Ramos (cell line): ENCODE results near the gene KCNAB1.
"Not testable (repeated sequence)": the region's sequence is repeated elsewhere in the genome, so short reads cannot be mapped to it uniquely, and the experiment has no call there.

ENCODE experiments used
- in situ Hi-C: fragments of 300-500 bp; cut with MboI; formaldehyde crosslinking; loops from one replicate; pipeline ENCODE4 v1.14.3; 2022; ENCODE audit warnings: low sequenced_read_pairs; ENCODE audit not compliant: unreplicated experiment

KCNAB1 gene

GRCh38 chr3:156252656-156253055 is 132.3 kb downstream of the KCNAB1 start:
- in situ Hi-C loops, result no loop called here

GRCh38 chr3:156253150-156253549 is 132.8 kb downstream of the KCNAB1 start:
- in situ Hi-C loops, result no loop called here

- in situ Hi-C loops, result no loop called here
These were observed 135.9 kb downstream of the KCNAB1 start for GRCh38 chr3:156256256-156256655.

DNA sequence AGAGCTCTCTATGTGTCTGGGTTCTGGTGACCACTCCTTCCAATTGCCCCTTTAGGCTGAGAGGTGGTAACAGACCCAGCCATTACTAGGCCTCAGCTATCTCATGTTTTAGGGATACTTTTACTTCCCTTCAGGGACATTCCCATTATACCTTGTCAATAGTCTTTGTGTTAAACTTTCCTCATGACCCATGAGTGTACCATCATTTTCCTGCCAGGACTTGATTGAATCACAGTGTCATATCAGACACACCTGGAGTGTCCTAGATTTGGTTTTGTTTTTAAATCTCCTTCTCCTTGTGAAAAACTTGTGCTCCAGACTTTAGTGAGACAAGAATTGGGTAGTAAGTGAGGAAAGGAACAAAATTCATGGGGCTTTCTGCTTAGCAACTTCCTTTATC is 136.6 kb downstream of the KCNAB1 start:
- in situ Hi-C loops, result no loop called here

DNA sequence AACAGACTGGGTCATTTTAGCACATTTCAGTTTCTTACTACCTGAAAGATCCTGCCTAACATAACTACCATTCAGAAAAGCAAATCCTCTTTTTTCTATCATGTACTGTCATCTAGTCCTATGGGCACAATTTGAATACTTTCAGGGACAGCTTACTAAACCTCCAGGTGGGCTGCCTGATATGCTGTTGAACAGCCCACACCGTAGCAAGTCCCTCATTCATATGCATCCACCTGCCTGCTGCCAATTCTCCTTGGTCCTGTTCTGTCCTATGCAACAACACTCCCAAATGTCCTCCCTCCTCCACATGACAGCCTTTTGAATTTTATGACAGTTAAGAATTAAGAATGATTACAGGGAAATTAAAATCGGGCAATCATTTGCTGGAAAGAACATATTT is 137.9 kb downstream of the KCNAB1 start:
- in situ Hi-C loops, result no loop called here

- in situ Hi-C loops, result no loop called here
These were observed 139.5 kb downstream of the KCNAB1 start for GRCh38 chr3:156259896-156260295.

DNA sequence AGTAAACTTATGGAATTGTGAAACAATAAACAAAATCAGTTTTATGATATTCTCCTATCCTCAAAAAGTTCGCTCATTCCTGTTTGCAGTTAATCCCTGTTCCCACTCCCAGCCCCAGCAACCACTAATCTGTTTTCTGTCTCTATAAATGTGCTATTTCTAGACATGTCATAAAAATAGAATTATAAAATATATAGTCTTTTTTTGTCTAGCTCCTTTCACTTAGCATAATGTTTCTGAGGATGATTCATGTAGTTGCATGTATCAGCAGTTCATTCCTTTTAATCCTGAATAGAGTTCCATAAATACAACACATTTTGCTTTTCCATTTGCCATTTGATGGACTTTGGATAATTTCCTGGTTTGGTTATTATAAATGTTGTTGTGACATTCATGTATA is 140.0 kb downstream of the KCNAB1 start:
- in situ Hi-C loops, result no loop called here

DNA sequence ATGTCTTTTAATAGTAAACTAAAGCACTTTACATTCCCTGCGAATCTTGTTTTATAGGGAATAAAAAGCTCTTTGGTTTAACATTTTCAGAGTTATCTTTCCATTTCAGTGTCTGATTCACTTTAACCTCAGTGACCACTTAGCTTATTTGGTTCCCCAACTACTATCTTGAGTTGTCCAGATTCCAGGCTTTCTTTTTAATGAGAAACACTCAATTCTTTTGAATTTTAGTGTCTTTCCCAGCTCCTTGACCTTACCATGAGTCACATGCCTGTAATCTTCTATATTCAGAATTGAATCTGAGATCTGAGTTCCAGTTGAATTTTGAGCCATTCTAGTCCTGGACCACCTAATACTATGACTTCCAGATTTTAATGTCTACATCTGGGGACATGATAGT is 144.4 kb downstream of the KCNAB1 start:
- in situ Hi-C loops, result no loop called here

- in situ Hi-C loops, result no loop called here
These were observed 151.1 kb downstream of the KCNAB1 start for GRCh38 chr3:156271508-156271907.

DNA sequence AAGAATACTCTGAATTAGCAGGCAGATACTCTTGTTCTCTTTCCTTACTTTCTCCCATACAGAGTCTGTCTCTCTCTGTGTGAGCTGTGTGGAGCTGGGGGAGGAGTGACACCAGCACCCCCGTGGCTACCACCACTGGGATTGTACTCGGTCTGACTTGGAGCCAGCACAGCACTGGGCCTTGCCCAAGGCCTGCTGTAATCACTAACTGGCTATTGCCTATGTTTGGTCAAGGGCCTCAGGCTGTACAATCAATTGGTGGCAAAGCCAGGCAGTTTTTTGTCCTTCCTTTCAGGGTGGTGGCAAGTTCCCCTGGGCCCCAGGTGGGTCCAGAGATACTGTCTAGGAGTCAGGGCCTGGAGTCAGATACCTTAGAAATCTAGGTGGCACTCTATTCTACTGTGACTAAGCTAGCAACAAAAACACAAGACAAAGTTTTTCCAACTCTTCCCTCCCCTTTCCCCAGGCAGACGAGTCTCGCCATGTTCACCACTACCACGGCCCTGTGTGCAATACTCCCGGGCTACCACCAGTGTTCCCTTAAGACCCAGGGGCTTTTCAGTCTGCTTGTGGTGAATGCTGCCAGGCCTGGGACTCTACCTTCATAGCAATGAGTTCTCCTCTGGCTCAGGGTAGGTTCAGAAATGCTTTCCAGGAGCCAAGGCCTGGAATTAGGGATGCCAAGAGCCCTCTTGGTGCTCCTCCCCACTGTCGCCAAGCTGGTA is 151.8 kb downstream of the KCNAB1 start:
- in situ Hi-C loops, result no loop called here

GRCh38 chr3:156273111-156273694 is 152.8 kb downstream of the KCNAB1 start:
- in situ Hi-C loops, result no loop called here

DNA sequence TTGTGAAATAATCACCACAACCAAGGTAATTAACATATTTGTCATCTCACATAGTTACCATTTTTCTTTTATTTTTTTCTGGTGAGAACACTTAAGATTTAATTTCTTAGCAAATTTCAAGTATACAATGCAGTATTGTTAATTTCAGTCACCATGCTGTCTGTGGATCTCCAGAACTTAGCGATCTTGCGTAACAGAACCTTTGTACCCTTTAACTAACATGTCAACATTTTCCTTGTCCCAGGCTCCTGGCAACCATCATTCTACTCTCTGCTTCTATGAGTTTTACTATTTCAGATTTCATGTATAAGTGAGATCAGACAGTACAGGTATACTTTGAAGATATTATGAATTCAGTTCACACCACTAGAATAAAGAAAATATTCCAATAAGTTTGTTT is 154.4 kb downstream of the KCNAB1 start:
- in situ Hi-C loops, result no loop called here

GRCh38 chr3:156284637-156285036 is 164.3 kb downstream of the KCNAB1 start:
- in situ Hi-C loops, result not testable (repeated sequence)

DNA sequence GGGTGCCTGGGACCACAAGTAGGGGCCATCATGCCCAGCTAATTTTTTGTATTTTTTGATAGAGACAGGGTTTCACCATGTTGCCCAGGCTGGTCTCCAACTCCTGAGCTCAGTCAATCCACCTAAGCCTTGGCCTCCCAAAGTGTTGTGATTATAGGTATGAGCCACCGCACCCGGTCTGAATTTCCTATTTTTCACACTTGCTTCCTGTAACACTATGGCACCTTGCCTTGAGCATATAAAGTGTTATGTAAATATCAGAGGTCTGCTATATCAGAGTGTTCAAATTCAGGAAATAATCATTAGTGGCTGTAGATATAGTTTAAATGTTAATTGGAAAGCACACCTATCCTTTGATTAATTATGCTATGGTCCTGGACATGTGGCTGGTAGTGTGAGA is 165.2 kb downstream of the KCNAB1 start:
- in situ Hi-C loops, result no loop called here

DNA sequence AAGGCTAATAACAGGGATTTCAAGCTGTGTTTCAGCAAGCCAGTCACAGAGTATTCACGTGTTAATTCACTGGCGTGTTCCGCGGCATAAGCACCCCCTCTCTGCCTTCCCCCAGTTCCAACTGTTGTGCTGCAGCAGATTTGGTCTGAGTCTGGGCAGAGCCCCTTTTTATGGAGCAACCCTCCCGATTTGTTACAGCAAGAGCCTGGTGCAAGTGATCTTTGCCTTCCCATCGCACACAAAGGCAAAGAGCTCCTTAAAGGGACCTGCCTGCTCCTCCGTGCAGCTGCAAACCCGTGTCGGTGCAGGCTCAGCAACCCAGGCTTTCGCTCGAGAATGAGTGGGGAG is 170.5 kb downstream of the KCNAB1 start:
- in situ Hi-C loops, result no loop called here

DNA sequence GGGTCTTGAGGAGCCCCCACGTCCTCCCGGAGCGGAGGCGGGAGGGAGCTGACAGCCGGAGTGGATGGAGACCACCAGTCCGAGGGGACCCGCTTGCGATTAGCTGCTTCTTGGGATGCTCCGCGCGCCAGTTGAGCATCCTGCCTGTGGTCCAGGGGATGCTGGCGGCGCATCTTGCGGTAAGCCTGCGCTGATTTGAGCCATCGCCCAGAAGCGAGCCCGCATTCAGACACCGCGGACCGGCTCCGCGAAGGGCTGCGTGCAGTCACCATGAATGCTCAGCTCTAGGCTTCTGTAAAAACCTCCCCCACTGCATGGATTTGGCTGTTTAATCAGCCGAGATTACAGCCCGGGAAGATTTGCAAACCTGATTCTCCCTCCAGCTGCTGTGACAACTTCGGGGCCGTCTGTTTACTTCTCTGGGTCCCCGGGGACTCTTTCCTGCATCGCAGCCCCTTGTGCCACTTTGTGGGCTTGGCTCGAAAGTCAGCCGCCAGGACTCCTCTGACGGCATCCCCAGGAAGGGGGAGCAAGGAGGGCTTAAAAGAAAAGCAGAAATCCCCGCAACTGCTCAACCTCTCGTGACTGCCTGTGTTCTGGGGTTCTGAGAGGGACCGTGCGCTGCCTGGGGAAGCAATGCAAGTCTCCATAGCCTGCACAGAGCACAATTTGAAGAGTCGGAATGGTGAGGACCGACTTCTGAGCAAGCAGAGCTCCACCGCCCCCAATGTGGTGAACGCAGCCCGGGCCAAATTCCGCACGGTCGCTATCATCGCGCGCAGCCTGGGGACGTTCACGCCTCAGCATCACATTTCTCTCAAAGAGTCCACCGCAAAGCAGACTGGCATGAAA is 171.1 kb downstream of the KCNAB1 start:
- in situ Hi-C loops, result no loop called here

GRCh38 chr3:156293566-156293965 is 173.2 kb downstream of the KCNAB1 start:
- in situ Hi-C loops, result no loop called here

DNA sequence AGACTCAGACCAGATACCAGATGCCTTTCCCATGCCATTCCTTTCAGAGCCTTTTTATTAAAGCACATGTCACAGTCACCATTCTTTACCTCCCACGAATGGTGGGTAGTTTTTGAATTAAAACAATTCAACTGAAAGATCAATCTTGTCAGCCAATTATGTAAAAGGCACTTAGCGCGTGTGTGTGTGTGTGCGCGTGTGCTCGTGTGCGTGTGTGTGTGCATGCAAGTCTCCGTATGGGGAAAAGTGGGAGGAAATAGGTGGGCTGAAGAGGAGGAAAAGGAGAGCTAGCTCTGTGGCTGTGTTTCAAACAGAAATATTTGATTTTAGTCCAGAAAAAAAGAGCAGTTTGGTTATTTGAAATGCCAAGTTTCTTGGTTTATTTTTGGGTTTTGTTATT is 177.2 kb downstream of the KCNAB1 start:
- in situ Hi-C loops, result no loop called here

DNA sequence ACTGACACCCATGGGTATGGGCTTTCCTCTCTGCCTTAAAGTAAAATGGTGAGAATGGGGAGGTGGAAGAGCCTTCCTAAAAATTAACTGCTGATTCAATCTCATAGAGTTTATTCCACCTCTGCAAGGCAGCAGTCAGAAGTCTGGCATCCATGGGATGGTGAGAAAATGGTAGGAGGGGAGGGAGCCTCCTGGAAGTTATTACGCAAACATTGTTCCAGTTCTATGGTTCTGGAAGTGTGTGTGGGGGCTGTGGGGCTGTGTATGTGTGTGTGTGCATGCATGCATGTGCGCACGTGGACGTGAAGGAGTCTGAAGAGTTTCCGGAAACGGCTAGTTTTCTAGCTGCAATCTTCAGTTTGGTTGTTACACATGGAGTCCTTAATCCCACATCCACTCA is 177.6 kb downstream of the KCNAB1 start:
- in situ Hi-C loops, result no loop called here

DNA sequence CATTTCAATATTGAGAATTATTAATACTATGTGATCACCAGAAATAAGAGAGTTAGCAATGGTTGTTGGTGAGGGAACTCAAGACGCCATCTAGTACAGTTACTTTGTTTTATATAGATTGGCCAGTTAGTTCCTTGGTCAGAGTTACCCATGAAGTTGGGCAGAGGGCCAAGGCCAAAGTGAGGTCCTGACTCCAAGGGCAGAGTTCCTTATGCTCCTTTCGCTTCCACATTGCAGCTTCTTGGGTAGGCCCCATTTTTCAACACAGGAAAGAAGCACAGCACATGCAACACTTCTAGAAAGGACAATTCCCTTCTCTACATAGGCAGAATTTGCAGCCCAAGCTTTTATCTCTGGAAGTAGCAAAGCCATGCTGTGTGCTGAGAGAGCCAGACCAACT is 178.6 kb downstream of the KCNAB1 start:
- in situ Hi-C loops, result no loop called here

GRCh38 chr3:156299569-156299968 is 179.2 kb downstream of the KCNAB1 start:
- in situ Hi-C loops, result no loop called here
